Neural crest cell (in vitro differentiated cells): ENCODE measurements around the gene KANK2. TPM values are rescaled to one million over a fixed set of nuclear protein-coding genes. Genes with fewer than 3 reads are reported as not detected.
A peak's percentile ranks its signal among the peaks of the same experiment; 100 is the strongest.
"Not testable (repeated sequence)": the region's sequence is repeated elsewhere in the genome, so short reads cannot be mapped to it uniquely, and the experiment has no call there.

Experiments
- DNase-seq: peaks from one replicate; pipeline ENCODE4 v3.0.0; 2021; ENCODE audit warnings: low read depth, mixed read lengths, low spot score
- H3K27ac Mint-ChIP-seq: one replicate; pipeline ENCODE4 v1.8.0; 2021; ENCODE audit warnings: mild to moderate bottlenecking, mixed read lengths; ENCODE audit not compliant: unreplicated experiment
- H3K27me3 Mint-ChIP-seq: 2 replicates; pipeline ENCODE4 v1.8.0; 2021; ENCODE audit warnings: low read depth, mild to moderate bottlenecking, mixed read lengths
- H3K36me3 Mint-ChIP-seq: 2 replicates; pipeline ENCODE4 v1.8.0; 2021; ENCODE audit warnings: low read depth, mild to moderate bottlenecking, mixed read lengths
- H3K4me1 Mint-ChIP-seq: 2 replicates; pipeline ENCODE4 v1.8.0; 2021; ENCODE audit warnings: mixed read lengths
- H3K4me3 Mint-ChIP-seq: one replicate; pipeline ENCODE4 v1.8.0; 2021; ENCODE audit warnings: mild to moderate bottlenecking, mixed read lengths
- H3K9me3 Mint-ChIP-seq: 2 replicates; pipeline ENCODE4 v1.8.0; 2021; ENCODE audit warnings: mixed read lengths
- CTCF ChIP-seq: fragments of 200-600 bp; sonication (generic); conservative IDR thresholded peaks from 2 replicates; pipeline ENCODE4 v1.5.0; 2021; ENCODE audit warnings: antibody characterized with exemption, mild to moderate bottlenecking
- total RNA-seq: library from RNA; stranded (reverse); gene quantifications from 2 replicates; pipeline ENCODE4 v1.2.1, GENCODE V29; 2021

KANK2 gene
- total RNA-seq, 1 donor from 2014 or later: 32.1 TPM

GRCh38 chr19:11190501-11190900, 6.8 kb downstream of the KANK2 start:
- no peak for TF ChIP-seq CTCF
- peak overlapping the region; percentile 50 for H3K27ac Mint-ChIP-seq
- H3K27me3 Mint-ChIP-seq: no peaks in the 10 kb centered on the region
- no peak overlapping the region for H3K4me3 Mint-ChIP-seq
- DNase-seq: no peak
- peaks cover 5% of the 10 kb centered on the region for H3K36me3 Mint-ChIP-seq
- no peaks in the 10 kb centered on the region for H3K9me3 Mint-ChIP-seq
- peaks cover 2% of the 10 kb centered on the region for H3K4me1 Mint-ChIP-seq

- no peak for DNase-seq
- Mint-ChIP-seq H3K4me3 (no peak overlapping the region), H3K27ac (peak overlapping the region; percentile 67), H3K36me3 (peaks cover 10% of the 10 kb centered on the region), H3K9me3 (peaks cover 4% of the 10 kb centered on the region), H3K27me3 (no peaks in the 10 kb centered on the region), H3K4me1 (no peaks in the 10 kb centered on the region)
- TF ChIP-seq CTCF: no peak
These were observed 9.9 kb downstream of the KANK2 start for GRCh38 chr19:11187441-11187840.

GRCh38 chr19:11182994-11183393, 14.4 kb downstream of the KANK2 start:
- H3K36me3 Mint-ChIP-seq: peaks cover 10% of the 10 kb centered on the region
- peaks cover 4% of the 10 kb centered on the region for H3K9me3 Mint-ChIP-seq
- H3K27ac Mint-ChIP-seq: no peak overlapping the region
- H3K4me1 Mint-ChIP-seq: no peaks in the 10 kb centered on the region
- DNase-seq: no peak
- no peak for TF ChIP-seq CTCF
- no peak overlapping the region for H3K4me3 Mint-ChIP-seq
- no peaks in the 10 kb centered on the region for H3K27me3 Mint-ChIP-seq

DNA sequence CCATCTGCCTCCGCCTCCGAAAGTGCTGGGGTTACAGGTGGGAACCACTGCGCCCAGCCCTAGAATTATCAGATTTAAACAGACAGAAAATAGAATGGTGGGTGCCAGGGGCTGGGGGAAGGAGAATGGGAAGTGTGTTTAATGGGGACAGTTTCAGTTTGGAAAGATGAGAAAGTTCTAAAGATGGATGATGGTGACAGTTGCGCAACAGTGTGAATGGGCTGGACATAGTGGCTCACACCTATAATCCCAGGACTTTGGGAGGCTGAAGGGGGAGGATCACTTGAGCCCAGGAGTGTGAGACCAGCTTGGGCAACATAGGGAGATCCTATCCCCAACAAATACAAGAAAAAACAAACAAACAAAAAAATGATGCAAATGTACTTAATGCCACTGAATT, 15.9 kb downstream of the KANK2 start:
- H3K4me3 Mint-ChIP-seq: no peak overlapping the region
- no peak for TF ChIP-seq CTCF
- peaks cover 8% of the 10 kb centered on the region for H3K36me3 Mint-ChIP-seq
- no peaks in the 10 kb centered on the region for H3K4me1 Mint-ChIP-seq
- H3K27ac Mint-ChIP-seq: no peak overlapping the region
- H3K9me3 Mint-ChIP-seq: peaks cover 4% of the 10 kb centered on the region
- DNase-seq: no peak
- H3K27me3 Mint-ChIP-seq: no peaks in the 10 kb centered on the region

DNA sequence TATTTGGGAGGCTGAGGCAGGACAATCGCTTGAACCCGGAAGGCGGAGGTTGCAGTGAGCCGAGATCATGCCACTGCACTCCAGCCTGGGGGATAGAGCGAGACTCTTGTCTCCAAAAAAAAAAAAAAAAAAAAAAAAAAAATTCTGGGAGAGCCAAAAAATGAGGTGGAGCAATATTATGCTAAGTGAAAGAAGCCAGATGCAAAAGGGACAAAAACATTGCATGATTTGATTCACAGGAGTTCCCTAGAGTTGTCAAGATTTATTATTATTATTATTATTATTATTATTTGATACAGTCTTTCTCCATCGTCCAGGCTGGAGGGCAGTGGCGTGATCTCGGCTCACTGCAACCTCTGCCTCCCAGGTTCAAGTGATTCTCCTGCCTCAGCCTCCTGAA, 16.4 kb downstream of the KANK2 start:
- not testable (repeated sequence) for H3K4me3 Mint-ChIP-seq, DNase-seq, H3K27ac Mint-ChIP-seq, H3K27me3 Mint-ChIP-seq, H3K4me1 Mint-ChIP-seq, H3K36me3 Mint-ChIP-seq, H3K9me3 Mint-ChIP-seq

- no peak for DNase-seq
- Mint-ChIP-seq H3K4me3 (no peak overlapping the region), H3K4me1 (no peaks in the 10 kb centered on the region), H3K9me3 (peaks cover 4% of the 10 kb centered on the region), H3K27ac (peak overlapping the region; percentile 8), H3K27me3 (no peaks in the 10 kb centered on the region), H3K36me3 (peaks cover 9% of the 10 kb centered on the region)
- TF ChIP-seq CTCF: no peak
These were observed 17.0 kb downstream of the KANK2 start for GRCh38 chr19:11180346-11180745.
